ENCODE results near the gene NCEH1. TPM values are rescaled to one million over a fixed set of nuclear protein-coding genes. Genes with fewer than 3 reads are reported as not detected.
"Not testable (repeated sequence)": the region's sequence is repeated elsewhere in the genome, so short reads cannot be mapped to it uniquely, and the experiment has no call there.

The NCEH1 gene
- total RNA-seq, 1 donor from 2014 or later = 4.8 TPM

GRCh38 chr3:172678068-172678467 lies 32.8 kb downstream of the NCEH1 start:
- DNase-seq (ENCODE audit: low spot score) = no peak

DNA sequence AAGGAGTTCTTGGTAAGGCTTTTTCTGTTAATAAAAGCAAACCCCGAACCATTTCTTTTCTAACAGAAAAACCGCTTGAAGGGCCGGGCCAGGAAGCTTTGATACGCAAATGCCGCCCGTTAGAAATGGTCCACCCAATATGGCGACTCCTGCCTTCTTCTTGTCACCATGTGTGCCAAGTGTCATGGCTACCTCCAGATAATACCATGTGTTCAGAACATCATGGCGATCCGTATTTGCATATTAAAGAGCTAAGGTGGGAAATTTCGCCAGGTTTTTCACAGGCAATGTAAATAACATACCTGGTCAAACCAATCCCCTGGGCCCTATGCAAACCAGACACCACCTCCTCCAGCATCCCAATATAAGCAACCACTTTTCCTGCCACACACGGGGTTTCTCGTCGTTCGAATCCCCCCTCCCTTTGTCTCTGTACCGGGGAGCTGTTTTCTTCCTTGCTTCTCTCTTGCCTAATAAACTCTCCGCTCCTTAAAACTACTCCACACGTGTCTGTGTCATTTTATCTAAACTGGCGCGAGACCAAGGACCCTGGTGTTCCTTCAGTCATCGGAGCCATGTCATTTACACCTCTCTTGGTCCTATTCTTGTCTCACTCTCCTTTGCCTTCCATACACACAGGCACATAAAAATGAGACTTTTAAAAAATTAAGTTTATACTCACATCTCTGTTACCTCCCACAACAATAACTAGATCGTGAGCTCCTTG lies 34.5 kb downstream of the NCEH1 start:
- no peak for DNase-seq (ENCODE audit: low spot score)

- DNase-seq (ENCODE audit: low spot score) = peak; percentile 46
Observed at GRCh38 chr3:172675441-172676193, 35.2 kb downstream of the NCEH1 start.

GRCh38 chr3:172673210-172673679 lies 37.6 kb downstream of the NCEH1 start:
- DNase-seq (ENCODE audit: low spot score) = peak; percentile 21

DNA sequence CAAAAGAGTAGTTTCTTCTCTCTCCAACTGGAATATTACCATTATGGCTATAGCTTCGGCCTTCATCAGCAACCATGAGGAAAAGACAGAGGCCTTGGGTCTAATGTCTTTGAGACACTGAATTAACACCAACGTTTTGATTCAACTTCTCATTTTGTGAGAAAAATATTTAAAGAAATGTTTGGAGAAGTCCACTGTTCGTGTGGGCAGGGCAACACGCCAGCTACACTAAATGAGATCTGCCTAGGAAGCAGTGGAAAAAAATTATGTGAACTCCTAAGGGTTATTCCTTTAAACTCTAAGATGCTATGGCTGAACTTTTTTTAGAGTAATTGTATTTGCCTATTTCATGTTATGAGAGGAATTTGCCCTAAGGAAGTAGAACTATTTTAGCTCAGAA lies 41.8 kb downstream of the NCEH1 start:
- DNase-seq (ENCODE audit: low spot score) = no peak

DNA sequence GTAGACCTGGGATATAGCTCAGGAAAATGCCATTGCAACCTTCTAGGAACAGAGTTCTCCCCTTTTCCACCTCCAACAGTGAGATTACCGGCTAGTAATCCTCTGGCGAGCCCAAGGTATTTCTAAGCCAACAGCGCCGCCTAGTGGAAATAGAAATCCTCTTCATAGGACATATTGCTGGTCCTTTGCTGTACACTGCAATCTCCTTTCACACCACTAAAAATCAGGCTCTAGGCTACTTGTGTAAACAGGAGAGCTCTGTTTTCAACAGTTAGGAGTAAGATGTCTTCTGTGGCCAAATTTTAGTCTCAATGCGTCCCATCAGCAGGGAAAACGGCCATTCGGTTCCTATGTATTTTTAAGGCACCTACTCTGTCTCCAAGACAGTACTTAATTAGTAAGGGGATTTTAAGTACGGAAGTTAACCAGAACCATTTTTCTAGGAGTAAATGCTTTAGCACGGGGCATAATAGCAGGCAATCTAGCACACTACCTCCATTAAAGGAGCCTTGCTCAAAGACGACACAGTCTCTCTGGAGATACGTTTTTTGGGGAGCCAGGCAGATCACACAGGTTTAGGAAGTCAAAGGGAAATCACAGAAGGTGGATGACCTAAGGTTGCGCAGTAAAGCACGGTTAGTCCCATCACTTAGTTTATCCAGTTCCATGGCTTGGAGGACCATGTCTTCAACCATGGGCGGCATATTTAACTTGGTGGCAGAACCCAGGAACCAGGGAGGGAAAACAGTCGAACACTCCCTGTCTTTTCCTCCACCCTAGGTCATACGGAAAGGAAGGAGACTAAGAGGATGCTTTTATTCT lies 43.8 kb downstream of the NCEH1 start:
- DNase-seq (ENCODE audit: low spot score) = peak; percentile 76

- no peak for DNase-seq (ENCODE audit: low spot score)
Observed at GRCh38 chr3:172666181-172666872, 44.5 kb downstream of the NCEH1 start.

DNA sequence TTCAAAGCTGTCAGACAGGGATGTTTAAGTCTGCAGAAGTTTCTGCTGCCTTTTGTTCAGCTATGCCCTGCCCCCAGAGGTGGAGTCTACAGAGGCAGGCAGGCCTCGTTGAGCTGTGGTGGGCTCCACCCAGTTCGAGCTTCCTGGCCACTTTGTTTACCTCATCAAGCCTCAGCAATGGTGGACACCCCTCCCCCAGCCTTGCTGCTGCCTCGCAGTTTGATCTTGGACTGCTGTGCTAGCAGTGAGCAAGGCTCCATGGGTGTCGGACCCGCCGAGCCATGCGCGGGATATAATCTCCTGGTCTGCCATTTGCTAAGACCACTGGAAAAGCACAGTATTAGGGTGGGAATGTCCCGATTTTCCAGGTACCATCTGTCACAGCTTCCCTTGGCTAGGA lies 45.4 kb downstream of the NCEH1 start:
- not testable (repeated sequence) for DNase-seq (ENCODE audit: low spot score)

- not testable (repeated sequence) for DNase-seq (ENCODE audit: low spot score)
Observed at GRCh38 chr3:172660421-172660820, 50.4 kb downstream of the NCEH1 start.

DNA sequence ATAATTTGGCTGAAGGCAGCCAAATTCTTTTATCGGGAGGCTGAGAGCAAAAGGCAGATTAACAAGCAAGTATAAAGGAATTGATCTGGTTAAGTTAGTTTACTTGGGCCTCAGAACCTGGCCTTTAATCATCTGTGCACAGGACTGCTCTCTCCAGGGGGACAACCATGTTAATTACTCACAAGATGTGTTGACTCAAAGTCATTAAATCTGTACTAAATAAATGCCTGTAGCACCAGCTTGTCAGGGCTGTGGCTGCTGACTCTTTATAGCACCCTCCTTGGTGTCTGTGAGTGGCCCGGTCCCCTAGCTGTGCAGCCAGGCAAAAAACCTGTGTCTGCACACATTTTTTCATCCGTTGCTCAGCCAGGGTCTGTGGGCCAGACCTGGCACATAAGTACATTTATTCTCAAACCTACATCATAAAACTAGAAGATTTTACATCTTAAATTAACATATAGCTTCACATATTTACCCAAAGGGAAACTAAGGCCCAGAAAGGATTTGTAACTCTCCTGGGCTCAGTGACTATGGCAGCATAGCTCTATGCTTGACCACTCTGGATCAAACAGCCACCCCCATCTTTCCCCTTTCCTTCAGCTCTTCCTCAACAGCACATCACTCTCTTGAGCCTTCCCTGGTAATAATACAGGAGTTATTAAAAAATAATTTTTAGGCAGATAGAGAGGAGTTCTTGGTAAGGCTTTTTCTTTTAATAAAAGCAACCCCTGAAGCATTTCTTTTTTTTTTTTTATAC lies 51.4 kb downstream of the NCEH1 start:
- no peak for DNase-seq (ENCODE audit: low spot score)

DNA sequence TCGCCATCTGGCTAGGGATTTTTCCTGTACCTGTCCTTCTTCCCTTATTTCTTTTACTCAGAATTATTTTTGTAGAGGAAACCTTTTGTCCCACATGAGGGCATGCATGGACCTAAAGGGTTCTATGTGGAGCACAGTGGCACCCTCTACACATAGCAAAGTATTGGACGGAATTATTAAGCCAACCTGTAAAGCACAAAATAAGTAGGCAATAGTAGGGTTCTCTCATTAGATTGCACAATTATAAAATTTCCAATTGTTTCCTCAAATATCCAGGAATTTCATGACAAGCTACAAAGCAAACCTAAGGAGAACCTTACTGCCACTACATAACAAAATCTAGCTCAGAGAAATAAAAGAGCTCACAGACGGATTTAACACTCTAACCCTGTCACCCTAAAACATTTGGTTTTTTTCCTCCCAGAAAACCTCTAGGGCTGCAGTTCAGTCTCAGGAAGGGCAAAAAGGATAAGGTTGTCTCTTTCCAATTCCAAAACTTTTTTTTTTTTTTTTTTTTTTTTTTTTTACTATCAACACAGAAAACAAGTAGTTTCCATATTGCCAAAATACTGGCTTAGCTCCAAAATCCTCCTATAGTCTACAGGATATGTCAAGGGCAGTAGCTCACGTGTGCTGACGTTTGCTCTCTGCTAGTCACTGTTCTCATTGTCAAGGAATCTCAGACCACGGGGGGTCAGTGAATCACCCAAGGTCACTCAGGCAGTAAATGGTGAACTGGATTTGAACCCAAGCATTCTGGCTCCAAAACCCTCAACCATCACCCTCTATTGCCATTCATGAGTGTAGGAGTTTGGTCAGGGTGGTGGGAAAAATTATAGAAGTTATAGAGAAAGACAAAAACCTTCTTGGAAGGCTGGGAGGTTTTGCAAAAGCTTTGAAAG lies 52.3 kb downstream of the NCEH1 start:
- no peak for DNase-seq (ENCODE audit: low spot score)

GRCh38 chr3:172656602-172657001 lies 54.3 kb downstream of the NCEH1 start:
- DNase-seq (ENCODE audit: low spot score) = no peak

DNA sequence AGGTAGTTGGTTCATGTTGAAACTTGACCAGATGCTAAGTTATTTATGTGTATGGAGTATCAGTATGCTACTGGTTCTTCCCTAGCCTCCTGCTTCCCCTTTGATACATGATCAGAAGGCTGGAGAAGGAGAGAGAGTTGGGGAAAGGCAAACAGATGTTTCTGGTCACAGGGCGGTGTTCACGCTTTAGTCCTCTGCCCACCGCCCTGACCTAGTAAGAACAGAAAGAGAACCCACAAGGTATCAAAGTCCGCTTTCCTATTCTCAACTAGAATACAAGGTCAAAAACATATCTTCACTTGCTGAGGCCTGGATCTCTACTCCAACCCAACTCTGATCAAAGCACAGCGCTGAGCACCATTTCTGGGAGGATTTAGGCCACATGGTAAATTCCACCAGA lies 55.5 kb downstream of the NCEH1 start:
- DNase-seq (ENCODE audit: low spot score) = no peak

GRCh38 chr3:172654470-172654869 lies 56.4 kb downstream of the NCEH1 start:
- DNase-seq (ENCODE audit: low spot score) = no peak

GRCh38 chr3:172653004-172653572 lies 57.8 kb downstream of the NCEH1 start:
- DNase-seq (ENCODE audit: low spot score) = no peak

- no peak for DNase-seq (ENCODE audit: low spot score)
Observed at GRCh38 chr3:172651936-172652625, 58.8 kb downstream of the NCEH1 start.

DNA sequence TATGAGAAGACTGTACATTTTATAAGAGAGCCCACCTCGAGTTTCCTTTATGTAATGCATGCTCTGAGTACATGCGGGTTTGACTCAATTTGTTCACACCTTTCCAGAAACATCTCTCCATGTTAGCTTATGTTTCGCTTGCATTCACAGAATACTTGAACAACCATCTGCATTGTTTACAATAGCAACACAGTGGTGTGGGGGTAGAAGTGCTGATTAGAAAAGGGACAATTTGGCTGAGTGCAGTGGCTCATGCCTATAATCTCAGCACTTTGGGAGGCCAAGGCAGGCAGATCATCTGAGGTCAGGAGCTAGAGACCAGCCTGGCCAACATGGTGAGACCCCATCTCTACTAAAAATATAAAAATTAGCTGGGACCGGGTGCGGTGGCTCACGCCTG lies 60.9 kb downstream of the NCEH1 start:
- DNase-seq (ENCODE audit: low spot score) = no peak

DNA sequence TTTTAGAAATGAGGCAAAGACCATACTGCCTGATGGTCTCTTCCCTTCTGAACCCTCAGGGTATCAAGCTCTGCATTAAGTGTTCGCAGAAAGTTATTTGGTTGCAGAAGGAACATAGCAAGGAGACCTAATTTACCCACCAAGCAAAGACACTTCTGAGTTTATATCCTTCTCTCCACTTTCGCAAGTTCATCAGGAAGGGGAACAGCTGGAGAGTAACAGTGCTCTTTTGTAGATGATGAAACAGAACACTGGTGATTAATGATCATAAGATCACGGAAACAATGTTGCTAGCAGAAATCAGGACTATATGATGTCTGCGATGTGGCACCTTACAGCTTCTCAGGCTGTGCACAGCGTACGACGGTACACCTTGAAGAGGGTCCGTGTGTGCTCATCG lies 62.1 kb downstream of the NCEH1 start:
- DNase-seq (ENCODE audit: low spot score) = no peak

DNA sequence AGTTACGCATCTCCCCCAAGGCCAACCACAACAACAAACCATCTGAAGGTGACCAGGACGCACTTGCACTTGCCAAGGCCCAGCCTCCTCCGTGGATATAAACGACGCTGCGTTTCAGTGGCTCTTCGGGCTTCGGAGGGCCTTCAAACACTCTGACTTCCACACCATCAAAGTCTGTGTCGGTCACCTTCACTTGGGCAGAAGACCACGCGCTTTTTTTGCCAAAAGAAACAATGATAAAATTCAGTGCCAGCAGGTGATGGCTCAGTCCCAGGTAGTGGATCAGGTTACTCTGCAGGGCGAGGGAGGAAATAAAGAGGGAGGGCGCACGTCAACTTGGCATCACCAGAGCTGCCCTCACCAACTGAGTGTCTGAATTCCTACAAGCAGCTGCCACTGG lies 63.0 kb downstream of the NCEH1 start:
- no peak for DNase-seq (ENCODE audit: low spot score)

Measured in umbilical cord (tissue), 2 donors.